Neuron (in vitro differentiated cells): Measurements from ENCODE around the gene TRIM28.
A peak's percentile ranks its signal among the peaks of the same experiment; 100 is the strongest.

Source experiments
- H2AFZ ChIP-seq: one replicate; pipeline ENCODE4 v1.6.1; 2013; ENCODE audit warnings: low read depth, mild to moderate bottlenecking, inconsistent platforms, low read length, moderate library complexity
- H3K27me3 ChIP-seq: one replicate; pipeline ENCODE4 v1.6.1; 2013; ENCODE audit warnings: low read length; ENCODE audit not compliant: insufficient read depth
- H3K36me3 ChIP-seq: one replicate; pipeline ENCODE4 v1.6.1; 2013; ENCODE audit warnings: low read length; ENCODE audit not compliant: insufficient read depth
- H3K4me1 ChIP-seq: one replicate; pipeline ENCODE4 v1.6.1; 2013; ENCODE audit warnings: low read length; ENCODE audit not compliant: insufficient read depth
- H3K4me3 ChIP-seq: 2 replicates; pipeline ENCODE4 v1.5.1; 2013; ENCODE audit warnings: mild to moderate bottlenecking, low read length, moderate library complexity
- H3K9me3 ChIP-seq: one replicate; pipeline ENCODE4 v1.6.1; 2013; ENCODE audit warnings: low read length

Gene TRIM28

GRCh38 chr19:58563823-58564222, 20.0 kb downstream of the TRIM28 start:
- H2AFZ ChIP-seq: no peak overlapping the region

DNA sequence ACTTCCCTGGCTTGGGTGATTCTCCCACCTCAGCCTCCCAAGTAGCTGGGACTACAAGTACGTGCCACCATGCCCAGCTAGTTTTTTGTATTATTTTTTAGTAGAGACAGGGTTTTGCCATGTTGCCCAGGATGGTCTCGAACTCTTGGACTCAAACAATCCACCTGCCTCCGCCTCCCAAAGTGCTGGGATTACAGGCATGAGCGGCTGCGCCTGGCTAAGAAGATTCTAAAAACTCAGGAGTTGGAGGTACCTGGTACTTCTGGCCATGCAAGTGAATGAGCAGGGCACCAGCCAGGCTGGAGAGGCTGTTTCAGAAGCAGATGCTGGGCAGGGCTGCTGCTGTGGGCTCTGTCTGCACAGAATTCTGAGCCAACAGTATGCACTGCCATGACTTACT, 23.1 kb downstream of the TRIM28 start:
- Histone ChIP-seq H3K36me3 (peaks cover 19% of the 10 kb centered on the region), H3K9me3 (no peaks in the 10 kb centered on the region)

More at GRCh38 chr19:58563823-58564222, 20.0 kb downstream of the TRIM28 start:
- no peaks in the 10 kb centered on the region for H3K27me3 ChIP-seq
- peaks cover 10% of the 10 kb centered on the region for H3K4me1 ChIP-seq
- H3K9me3 ChIP-seq: no peaks in the 10 kb centered on the region
- H3K4me3 ChIP-seq: no peak overlapping the region
- H3K36me3 ChIP-seq: peaks cover 18% of the 10 kb centered on the region

DNA sequence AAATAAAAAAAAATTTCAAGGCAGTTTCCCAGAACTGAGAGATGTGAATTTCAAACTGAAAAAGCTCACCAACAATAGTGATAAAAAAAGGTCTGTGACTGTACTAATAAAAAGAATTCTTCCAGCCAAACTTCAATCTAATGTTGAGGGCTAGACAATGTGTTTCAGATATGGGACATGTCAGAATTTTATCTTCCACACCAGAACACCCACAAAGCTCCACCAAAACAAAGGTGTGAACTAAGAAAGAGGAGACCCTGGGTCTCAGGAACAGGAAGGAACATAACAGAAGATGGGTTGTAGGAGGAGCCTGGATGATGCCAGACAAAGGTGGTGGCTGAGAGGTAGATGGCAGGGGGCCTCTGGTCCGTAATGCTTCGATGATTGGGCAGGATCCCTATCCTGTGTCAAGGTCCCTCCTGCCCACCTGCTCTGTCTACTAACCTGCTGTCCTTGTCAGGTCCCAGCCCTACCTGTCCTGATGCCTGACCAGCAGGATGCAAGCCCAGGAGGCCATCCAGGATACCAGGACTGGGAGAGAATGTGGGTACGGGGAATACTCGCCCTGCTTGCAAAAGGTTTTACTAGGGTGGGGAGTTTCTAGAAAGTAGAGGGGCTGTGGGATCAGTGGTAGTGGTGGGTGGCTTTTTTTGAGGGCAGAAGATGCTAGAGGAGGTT, 24.7 kb downstream of the TRIM28 start:
- Histone ChIP-seq H3K36me3 (peaks cover 15% of the 10 kb centered on the region), H2AFZ (no peak overlapping the region), H3K9me3 (no peaks in the 10 kb centered on the region), H3K4me3 (no peak overlapping the region), H3K4me1 (peaks cover 12% of the 10 kb centered on the region), H3K27me3 (no peaks in the 10 kb centered on the region)

More for the DNA sequence above, 23.1 kb downstream of the TRIM28 start:
- peaks cover 6% of the 10 kb centered on the region for H3K4me1 ChIP-seq
- no peak overlapping the region for H2AFZ ChIP-seq
- H3K27me3 ChIP-seq: no peaks in the 10 kb centered on the region
- no peak overlapping the region for H3K4me3 ChIP-seq

DNA sequence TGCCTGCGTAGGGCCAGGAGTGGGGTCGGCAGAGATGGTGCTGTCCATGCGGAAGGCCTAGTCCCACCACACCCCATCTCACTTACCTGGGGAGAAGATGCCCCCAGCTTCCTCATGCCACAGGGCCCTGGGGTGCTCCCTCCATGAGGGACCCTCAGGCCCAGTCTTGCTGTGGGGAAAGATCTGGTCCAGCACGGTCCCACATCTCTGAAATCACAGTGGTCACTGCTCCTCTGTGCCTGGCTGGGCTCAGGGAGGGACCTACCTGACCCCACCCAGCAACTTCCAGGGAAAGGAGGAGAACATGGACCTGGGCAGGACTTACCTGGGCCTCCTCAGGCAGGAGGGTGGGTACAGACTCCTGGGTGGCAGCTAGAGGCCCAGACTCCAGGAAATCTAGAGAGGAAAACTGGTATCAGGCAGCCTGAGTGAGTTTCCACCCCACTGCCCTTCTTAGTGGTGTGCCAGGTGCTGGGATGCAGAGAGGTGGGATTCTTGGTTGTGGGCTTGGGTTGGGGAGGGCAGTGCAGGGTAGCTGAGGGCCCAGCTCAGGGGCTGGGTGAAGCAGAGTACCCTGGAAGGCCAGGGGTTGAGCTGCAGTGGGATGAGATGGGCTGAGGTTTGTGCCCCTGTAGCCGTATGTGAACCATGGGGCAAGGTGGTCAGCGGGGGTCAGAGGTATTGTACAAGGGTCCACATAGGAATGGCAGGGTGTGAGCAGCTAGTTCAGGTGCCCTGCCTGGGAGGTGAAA, 25.5 kb downstream of the TRIM28 start:
- Histone ChIP-seq H3K27me3 (no peaks in the 10 kb centered on the region), H2AFZ (no peak overlapping the region), H3K9me3 (no peaks in the 10 kb centered on the region), H3K4me1 (peaks cover 18% of the 10 kb centered on the region), H3K36me3 (peaks cover 15% of the 10 kb centered on the region), H3K4me3 (no peak overlapping the region)

DNA sequence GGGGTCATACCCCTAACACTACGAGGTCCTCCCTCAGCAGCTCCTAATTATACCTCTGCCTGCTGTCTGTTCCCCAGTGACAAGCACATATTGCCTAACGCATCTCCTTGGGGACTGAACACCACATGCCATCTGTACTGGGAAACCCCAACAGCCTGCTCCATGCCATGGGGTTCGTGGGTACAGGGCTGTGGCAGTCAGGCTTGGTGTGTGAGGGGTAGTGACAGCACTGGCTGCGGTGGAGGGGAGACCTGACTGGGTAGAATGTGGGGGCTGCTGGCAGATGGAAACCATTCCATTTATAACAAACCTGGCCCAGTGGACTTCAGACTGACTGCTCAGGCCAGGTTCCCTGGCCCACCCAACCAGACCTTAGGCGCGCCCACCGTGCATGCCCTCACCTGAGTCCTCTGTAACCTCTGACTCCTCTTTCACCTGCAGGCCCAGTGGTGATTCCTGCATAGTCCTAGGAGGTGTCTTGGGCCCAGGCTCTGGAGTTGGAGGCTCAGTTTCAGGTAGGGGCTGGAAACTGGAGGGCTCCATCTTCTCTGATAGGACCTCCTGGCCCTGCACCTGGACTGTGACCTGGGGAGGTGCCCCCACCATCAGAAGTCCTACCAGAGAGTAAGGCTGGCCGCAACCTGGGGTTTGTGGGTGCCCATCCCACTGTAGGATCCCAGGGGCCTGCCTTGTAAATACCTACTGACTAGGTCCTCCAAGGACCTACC, 26.2 kb downstream of the TRIM28 start:
- Histone ChIP-seq H3K27me3 (no peaks in the 10 kb centered on the region), H2AFZ (no peak overlapping the region), H3K36me3 (peaks cover 15% of the 10 kb centered on the region), H3K4me3 (no peak overlapping the region), H3K9me3 (no peaks in the 10 kb centered on the region), H3K4me1 (peaks cover 22% of the 10 kb centered on the region)

DNA sequence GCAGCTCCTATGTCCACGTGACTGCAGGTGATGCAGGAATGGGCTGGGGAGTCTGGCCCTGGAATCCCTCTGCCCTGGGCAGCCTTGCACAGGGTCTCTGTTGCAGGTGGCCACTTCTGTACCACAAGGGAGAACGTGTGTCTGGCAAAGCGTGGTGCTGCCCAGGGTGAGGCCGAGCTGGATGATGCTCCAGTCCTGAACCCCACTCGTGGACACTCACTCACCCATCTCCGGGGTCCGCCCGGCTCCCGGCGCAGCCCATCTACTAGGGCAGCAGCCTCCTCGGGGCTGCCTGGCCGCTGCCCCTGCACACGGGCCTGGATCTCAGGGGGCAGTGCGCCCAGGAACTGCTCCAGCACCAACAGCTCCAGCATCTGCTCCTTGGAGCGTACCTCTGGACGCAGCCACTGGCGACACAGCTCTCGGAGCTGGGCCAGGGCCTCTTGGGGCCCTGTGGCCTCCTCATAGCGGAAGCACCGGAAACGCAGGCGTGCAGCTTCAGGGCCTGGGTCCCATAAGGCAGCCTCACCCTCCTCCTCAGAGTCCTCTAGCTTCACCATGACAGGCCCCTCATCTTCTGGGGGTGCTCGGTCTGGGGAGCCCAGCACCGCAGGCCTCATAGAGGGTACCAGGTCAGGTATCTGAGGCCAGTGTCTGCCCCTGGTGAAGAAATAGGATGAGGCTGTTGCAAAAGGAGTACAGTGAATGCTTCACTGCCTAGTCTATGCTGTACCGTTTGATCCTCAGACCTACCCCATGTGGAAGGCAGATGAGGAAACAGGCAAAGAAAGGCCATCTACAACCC, 27.1 kb downstream of the TRIM28 start:
- Histone ChIP-seq H3K4me3 (no peak overlapping the region), H3K9me3 (no peaks in the 10 kb centered on the region), H3K36me3 (peaks cover 15% of the 10 kb centered on the region), H2AFZ (no peak overlapping the region), H3K4me1 (peaks cover 22% of the 10 kb centered on the region), H3K27me3 (no peaks in the 10 kb centered on the region)

DNA sequence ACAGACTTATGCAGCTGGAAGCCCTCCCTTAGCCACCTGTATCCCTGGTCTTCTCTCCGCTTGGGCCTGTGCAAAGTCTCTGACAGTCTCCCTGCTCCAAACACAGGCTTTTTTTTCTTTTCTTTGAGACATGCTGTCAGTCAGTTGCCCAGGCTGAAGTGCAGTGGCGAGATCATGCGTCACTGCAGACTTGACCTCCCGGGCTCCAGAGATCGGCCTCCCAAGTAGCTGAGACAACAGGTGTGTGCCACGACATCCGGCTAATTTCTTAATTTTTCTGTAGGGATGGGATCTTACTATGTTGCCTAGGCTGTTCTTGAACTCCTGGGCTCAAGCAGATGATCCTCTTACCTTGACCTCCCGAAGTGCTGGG, 27.7 kb downstream of the TRIM28 start:
- no peak overlapping the region for H2AFZ ChIP-seq
- no peaks in the 10 kb centered on the region for H3K9me3 ChIP-seq
- no peaks in the 10 kb centered on the region for H3K27me3 ChIP-seq
- H3K4me1 ChIP-seq: peaks cover 22% of the 10 kb centered on the region
- H3K36me3 ChIP-seq: peaks cover 15% of the 10 kb centered on the region
- H3K4me3 ChIP-seq: no peak overlapping the region

GRCh38 chr19:58572026-58572817, 28.4 kb downstream of the TRIM28 start:
- peaks cover 13% of the 10 kb centered on the region for H3K36me3 ChIP-seq
- H2AFZ ChIP-seq: no peak overlapping the region
- no peaks in the 10 kb centered on the region for H3K9me3 ChIP-seq
- no peaks in the 10 kb centered on the region for H3K27me3 ChIP-seq
- peaks cover 22% of the 10 kb centered on the region for H3K4me1 ChIP-seq
- H3K4me3 ChIP-seq: peak overlapping the region; percentile 56

DNA sequence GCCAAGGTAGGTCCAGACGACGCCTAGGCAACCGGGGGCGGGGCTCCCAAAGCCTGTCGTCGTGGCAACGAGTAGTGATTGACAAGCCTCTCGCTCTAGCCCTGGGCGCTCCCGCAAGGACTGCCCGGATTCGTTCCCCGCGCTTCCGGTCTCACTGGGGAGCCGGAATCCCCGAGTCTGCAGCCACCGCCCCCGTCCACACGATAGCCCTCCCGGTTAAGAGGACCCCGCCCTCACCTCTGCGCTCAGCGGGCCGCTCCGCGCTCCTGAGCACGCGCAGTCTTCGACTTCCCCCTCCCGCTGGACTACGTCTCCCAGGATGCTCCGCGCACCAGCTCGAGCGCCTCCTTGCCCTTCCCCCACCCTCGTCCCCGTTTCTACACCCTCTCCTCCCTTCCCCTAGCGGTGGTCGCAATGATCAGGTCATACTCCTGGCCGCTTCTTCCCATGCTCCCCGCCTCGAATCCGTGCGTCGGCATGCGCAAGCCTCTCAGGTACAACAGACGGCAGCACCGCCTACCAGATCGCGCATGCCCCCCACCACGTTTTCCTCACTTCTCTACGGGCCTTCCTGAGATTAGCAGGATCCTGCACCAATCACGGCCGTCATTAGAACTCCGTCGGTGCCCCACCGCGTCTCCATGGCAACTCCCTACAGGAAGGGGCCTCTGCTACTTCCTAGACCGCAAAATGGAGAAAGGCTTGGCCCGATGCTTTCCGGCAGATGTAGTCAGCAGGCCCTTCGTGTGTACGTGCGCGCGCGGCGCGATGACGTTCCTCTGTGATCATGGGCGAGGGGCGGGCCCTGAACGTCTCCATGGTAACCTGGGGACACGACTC, 29.2 kb downstream of the TRIM28 start, which contains the start of gene MZF1:
MZF1 (minus strand) TSS at position 518 of the 840 bp plus-strand sequence. CDS start 1,946 bp downstream, outside the sequence.
- Histone ChIP-seq H2AFZ (no peak within 1 kb of the TSS), H3K9me3 (no peaks in the 10 kb centered on the region), H3K4me3 (peak within 1 kb of the TSS; percentile 56), H3K36me3 (peaks cover 11% of the 10 kb centered on the region), H3K27me3 (no peaks in the 10 kb centered on the region), H3K4me1 (peaks cover 22% of the 10 kb centered on the region)

DNA sequence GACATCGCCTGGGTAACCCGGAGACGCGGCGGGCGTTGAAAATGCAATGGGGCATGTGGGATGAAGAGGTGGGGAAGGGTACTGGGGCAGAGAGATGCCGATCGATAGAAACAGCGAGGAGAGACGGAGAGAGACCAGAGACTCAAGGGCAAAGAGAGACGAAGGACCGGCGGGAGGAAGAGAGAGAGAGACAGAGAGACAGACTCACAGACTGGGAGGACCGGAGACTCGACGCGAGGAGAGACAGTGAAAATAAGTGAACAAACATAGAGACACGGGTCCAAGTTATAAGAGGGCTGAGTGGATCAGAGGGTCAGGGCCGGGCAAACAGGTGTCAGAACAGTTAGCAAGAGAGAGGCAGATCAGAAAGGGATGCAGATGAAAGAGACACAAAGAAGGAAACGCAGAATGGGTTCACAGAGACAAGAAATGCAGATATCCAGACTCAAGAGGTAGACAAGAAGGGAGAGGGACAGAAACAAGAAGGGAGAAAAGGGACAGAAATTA, 29.8 kb downstream of the TRIM28 start:
- peaks cover 22% of the 10 kb centered on the region for H3K4me1 ChIP-seq

More for the DNA sequence above, 29.8 kb downstream of the TRIM28 start:
- Histone ChIP-seq H2AFZ (no peak overlapping the region), H3K4me3 (peak overlapping the region; percentile 56), H3K36me3 (peaks cover 8% of the 10 kb centered on the region), H3K27me3 (no peaks in the 10 kb centered on the region), H3K9me3 (no peaks in the 10 kb centered on the region)
